GM23338 (cell line): Measurements from ENCODE around the gene CCL13. TPM values are rescaled to one million over a fixed set of nuclear protein-coding genes. Genes with fewer than 3 reads are reported as not detected.
"Not testable (repeated sequence)": the region's sequence is repeated elsewhere in the genome, so short reads cannot be mapped to it uniquely, and the experiment has no call there.

ENCODE experiments used
- ATAC-seq: fragments of 200-7000 bp; cut with Tn5 transposase; 3 replicates; pipeline ENCODE4 v1.9.1; 2020
- DNase-seq: peaks from one replicate; pipeline ENCODE4 v3.0.0-alpha.2; 2015; ENCODE audit warnings: low spot score
- H2AFZ ChIP-seq: fragments of 200-600 bp; sonication (generic); 2 replicates; pipeline ENCODE4 v1.8.0; 2016; ENCODE audit warnings: antibody characterized with exemption, mild to moderate bottlenecking, moderate library complexity
- H3F3A ChIP-seq: fragments of 200-600 bp; sonication (generic); replicated peaks from 2 replicates; pipeline ENCODE4 v1.8.0; 2017; ENCODE audit warnings: antibody characterized with exemption, mixed run types, low read depth
- H3K27ac ChIP-seq: fragments of 200-600 bp; sonication (generic); 2 replicates; pipeline ENCODE4 v1.6.1; 2016; ENCODE audit warnings: low read depth
- H3K27me3 ChIP-seq: fragments of 200-600 bp; sonication (generic); 2 replicates; pipeline ENCODE4 v1.8.0; 2016; ENCODE audit warnings: mild to moderate bottlenecking, mixed run types, moderate library complexity; ENCODE audit not compliant: insufficient read depth
- H3K36me3 ChIP-seq: fragments of 200-600 bp; sonication (generic); 2 replicates; pipeline ENCODE4 v1.8.0; 2016; ENCODE audit warnings: mild to moderate bottlenecking; ENCODE audit not compliant: insufficient read depth
- H3K4me1 ChIP-seq: fragments of 200-600 bp; sonication (generic); 2 replicates; pipeline ENCODE4 v1.8.0; 2016; ENCODE audit warnings: mild to moderate bottlenecking, moderate library complexity; ENCODE audit not compliant: insufficient read depth
- H3K4me2 ChIP-seq: fragments of 200-600 bp; sonication (generic); 2 replicates; pipeline ENCODE4 v1.7.1; 2017; ENCODE audit warnings: mixed run types
- H3K4me3 ChIP-seq: fragments of 200-600 bp; sonication (generic); 2 replicates; pipeline ENCODE4 v1.6.1; 2016; ENCODE audit warnings: mixed run types
- H3K79me2 ChIP-seq: fragments of 200-600 bp; sonication (generic); replicated peaks from 2 replicates; pipeline ENCODE4 v1.8.0; 2017; ENCODE audit warnings: mild to moderate bottlenecking; ENCODE audit not compliant: insufficient read depth
- H3K9me2 ChIP-seq: fragments of 200-600 bp; sonication (generic); 2 replicates; pipeline ENCODE4 v1.8.0; 2017; ENCODE audit not compliant: insufficient read depth
- H4K20me1 ChIP-seq: fragments of 200-600 bp; sonication (generic); replicated peaks from 2 replicates; pipeline ENCODE4 v1.8.0; 2017; ENCODE audit warnings: mild to moderate bottlenecking; ENCODE audit not compliant: insufficient read depth
- H3K27ac Mint-ChIP-seq: 2 replicates; pipeline ENCODE4 v1.8.0; 2020; ENCODE audit warnings: inconsistent platforms, mild to moderate bottlenecking, moderate library complexity, mixed read lengths
- H3K27me3 Mint-ChIP-seq: 3 replicates; pipeline ENCODE4 v1.8.0; 2022; ENCODE audit warnings: low read depth, mild to moderate bottlenecking, moderate library complexity, mixed read lengths, inconsistent platforms; ENCODE audit not compliant: insufficient read depth, poor library complexity
- H3K36me3 Mint-ChIP-seq: 3 replicates; pipeline ENCODE4 v1.8.0; 2021; ENCODE audit warnings: low read depth, mild to moderate bottlenecking, inconsistent platforms, moderate library complexity, mixed read lengths
- H3K4me1 Mint-ChIP-seq: 3 replicates; pipeline ENCODE4 v1.8.0; 2020; ENCODE audit warnings: mild to moderate bottlenecking, inconsistent platforms, mixed read lengths
- H3K4me3 Mint-ChIP-seq: 3 replicates; pipeline ENCODE4 v1.8.0; 2021; ENCODE audit warnings: moderate library complexity, mild to moderate bottlenecking, inconsistent platforms, mixed read lengths
- H3K9me3 Mint-ChIP-seq: 3 replicates; pipeline ENCODE4 v1.8.0; 2020; ENCODE audit warnings: moderate library complexity, mild to moderate bottlenecking, inconsistent platforms, mixed read lengths
- CREB1 ChIP-seq: fragments of 250-450 bp; sonication (Bioruptor Pico); IDR thresholded peaks from 2 replicates; pipeline ENCODE4 v1.5.0; 2020; ENCODE audit warnings: low read depth, mild to moderate bottlenecking, moderate library complexity
- CTCF ChIP-seq, 2 experiments: fragments of 200-600 bp in 1 of 2; sonication (generic) in 1 of 2; conservative IDR thresholded peaks; 2 replicates each; pipeline versions ENCODE4 v1.5.1 to v1.6.1; 2016 to 2017; ENCODE audit warnings: antibody characterized with exemption in 2 of 2, low read depth in 2 of 2, mild to moderate bottlenecking in 2 of 2, moderate library complexity in 1 of 2
- EZH2 ChIP-seq: fragments of 200-600 bp; sonication (generic); IDR thresholded peaks from one replicate; pipeline ENCODE4 v1.8.0; 2017; ENCODE audit warnings: antibody characterized with exemption, mild to moderate bottlenecking, low read depth; ENCODE audit not compliant: unreplicated experiment
- JUNB ChIP-seq: IDR thresholded peaks from one replicate; pipeline ENCODE4 v1.6.1; 2016; ENCODE audit warnings: antibody characterized with exemption; ENCODE audit not compliant: unreplicated experiment
- POLR2AphosphoS5 ChIP-seq: IDR thresholded peaks from 2 replicates; pipeline ENCODE4 v1.6.1; 2016; ENCODE audit warnings: antibody characterized with exemption, low read depth
- polyA plus RNA-seq: library from polyadenylated mRNA; unstranded; fragments of >200 nt; fragmentation: Nextera tagmentation; extraction: Ambion mirVana; gene quantifications from 2 replicates; pipeline ENCODE4 v1.2.1, GENCODE V29; 2016
- total RNA-seq: library from RNA; depleted of rRNA; stranded (reverse); fragments of >200 nt; shearing (Covaris generic); gene quantifications from 2 replicates; pipeline ENCODE4 v1.2.3, GENCODE V29; 2014

Gene CCL13
- total and polyA plus RNA-seq, 2 experiments from 2014 or later: not detected

- TF ChIP-seq CTCF (conservative IDR thresholded peaks at IDR 0.05; ENCODE audit: low read depth in 2 of 2): no peak
Observed at GRCh38 chr17:34321964-34322363, 34.3 kb upstream of the CCL13 start (continued).

GRCh38 chr17:34327580-34327979 is 28.7 kb upstream of the CCL13 start:
- not testable (repeated sequence) for H3K27ac ChIP-seq, H3K36me3 ChIP-seq, H3K9me2 ChIP-seq, H3K9me3 Mint-ChIP-seq, H3K79me2 ChIP-seq, H3K36me3 Mint-ChIP-seq, DNase-seq, H3K4me1 Mint-ChIP-seq, H3K4me1 ChIP-seq, ATAC-seq, H3K4me3 ChIP-seq, H4K20me1 ChIP-seq, H3K27ac Mint-ChIP-seq, H2AFZ ChIP-seq, H3K4me3 Mint-ChIP-seq, H3F3A ChIP-seq, H3K27me3 ChIP-seq, H3K27me3 Mint-ChIP-seq, H3K4me2 ChIP-seq

GRCh38 chr17:34337701-34338100 is 18.6 kb upstream of the CCL13 start:
- no peak overlapping the region for H3K4me2 ChIP-seq
- H3K27ac ChIP-seq: no peak overlapping the region
- Mint-ChIP-seq H3K4me1 (no peaks in the 10 kb centered on the region), H3K4me3 (no peak overlapping the region), H3K27me3 (peaks cover 2% of the 10 kb centered on the region), H3K27ac (no peak overlapping the region), H3K9me3 (no peaks in the 10 kb centered on the region), H3K36me3 (no peaks in the 10 kb centered on the region)
- H3K36me3 ChIP-seq: no peaks in the 10 kb centered on the region
- H3K9me2 ChIP-seq: no peaks in the 10 kb centered on the region
- ATAC-seq: no peak
- TF ChIP-seq POLR2AphosphoS5: no peak
- TF ChIP-seq CREB1 (CRISPR knock-in tag): no peak
- no peak for TF ChIP-seq JUNB
- H3F3A ChIP-seq: no peaks in the 10 kb centered on the region
- H4K20me1 ChIP-seq: no peaks in the 10 kb centered on the region
- no peaks in the 10 kb centered on the region for H3K4me1 ChIP-seq
- DNase-seq: no peak
- H3K79me2 ChIP-seq: no peaks in the 10 kb centered on the region
- H2AFZ ChIP-seq: no peak overlapping the region
- no peak overlapping the region for H3K4me3 ChIP-seq
- no peaks in the 10 kb centered on the region for H3K27me3 ChIP-seq

- H3K9me3 Mint-ChIP-seq: no peaks in the 10 kb centered on the region
- no peak for TF ChIP-seq EZH2
- no peak for TF ChIP-seq CTCF (conservative IDR thresholded peaks at IDR 0.05; ENCODE audit: low read depth in 2 of 2)
Observed at GRCh38 chr17:34339138-34339770, 17.0 kb upstream of the CCL13 start.

More at GRCh38 chr17:34339138-34339770, 17.0 kb upstream of the CCL13 start:
- H3K27ac Mint-ChIP-seq: no peak overlapping the region
- H3K27ac ChIP-seq: no peak overlapping the region
- no peaks in the 10 kb centered on the region for H3K4me1 ChIP-seq
- H3K27me3 ChIP-seq: no peaks in the 10 kb centered on the region
- no peaks in the 10 kb centered on the region for H3K4me1 Mint-ChIP-seq
- H3K79me2 ChIP-seq: no peaks in the 10 kb centered on the region
- DNase-seq (no peak), ATAC-seq (no peak)
- no peak overlapping the region for H2AFZ ChIP-seq
- H3K36me3 Mint-ChIP-seq: no peaks in the 10 kb centered on the region
- H3K36me3 ChIP-seq: no peaks in the 10 kb centered on the region
- no peak overlapping the region for H3K4me3 Mint-ChIP-seq
- no peak overlapping the region for H3K4me2 ChIP-seq
- H3K4me3 ChIP-seq: no peak overlapping the region
- no peaks in the 10 kb centered on the region for H4K20me1 ChIP-seq
- no peaks in the 10 kb centered on the region for H3K9me2 ChIP-seq
- no peaks in the 10 kb centered on the region for H3F3A ChIP-seq
- H3K27me3 Mint-ChIP-seq: peaks cover 2% of the 10 kb centered on the region
